SK-N-SH treated with all-trans-retinoic acid at 6 μM for 48 hours (cell line): ENCODE measurements around the gene EMP3.

Experiments used
- ARNTL ChIP-seq: fragments of 450-650 bp; formaldehyde crosslinking; IDR thresholded peaks from 2 replicates; pipeline ENCODE4 v1.5.0; 2020; ENCODE audit warnings: low read depth, mild to moderate bottlenecking, moderate library complexity, borderline replicate concordance
- BACH2 ChIP-seq: fragments of 250-450 bp; sonication (Bioruptor Pico); IDR thresholded peaks from 2 replicates; pipeline ENCODE4 v1.9.0; 2021; ENCODE audit warnings: mild to moderate bottlenecking, borderline replicate concordance
- CSRNP3 ChIP-seq: fragments of 250-450 bp; sonication (Bioruptor Pico); IDR thresholded peaks from 2 replicates; pipeline ENCODE4 v1.5.1; 2021; ENCODE audit warnings: mild to moderate bottlenecking, moderate library complexity
- ESRRG ChIP-seq: fragments of 250-450 bp; sonication (Bioruptor Pico); IDR thresholded peaks from 2 replicates; pipeline ENCODE4 v1.6.1; 2021; ENCODE audit warnings: mild to moderate bottlenecking
- OSR1 ChIP-seq: fragments of 250-450 bp; sonication (Bioruptor Pico); IDR thresholded peaks from 2 replicates; pipeline ENCODE4 v1.8.0; 2022; ENCODE audit warnings: moderate library complexity, mild to moderate bottlenecking, inconsistent platforms
- PATZ1 ChIP-seq: fragments of 250-450 bp; sonication (Bioruptor Pico); IDR thresholded peaks from 2 replicates; pipeline ENCODE4 v1.8.0; 2020; ENCODE audit warnings: mild to moderate bottlenecking, moderate library complexity, borderline replicate concordance
- RARB ChIP-seq: fragments of 250-450 bp; sonication (Bioruptor Pico); IDR thresholded peaks from 2 replicates; pipeline ENCODE4 v1.8.0; 2021; ENCODE audit warnings: mild to moderate bottlenecking, moderate library complexity
- TCF4 ChIP-seq: fragments of 250-450 bp; sonication (Bioruptor Pico); IDR thresholded peaks from 2 replicates; pipeline ENCODE4 v1.8.0; 2021; ENCODE audit warnings: mild to moderate bottlenecking, moderate library complexity, borderline replicate concordance
- TOX ChIP-seq: fragments of 250-450 bp; sonication (Bioruptor Pico); IDR thresholded peaks from 2 replicates; pipeline ENCODE4 v1.8.0; 2021; ENCODE audit warnings: mild to moderate bottlenecking, moderate library complexity, borderline replicate concordance
- ZC3H10 ChIP-seq: fragments of 250-450 bp; sonication (Bioruptor Pico); IDR thresholded peaks from 2 replicates; pipeline ENCODE4 v1.5.1; 2021; ENCODE audit warnings: mild to moderate bottlenecking, moderate library complexity
- ZFP3 ChIP-seq: fragments of 250-450 bp; sonication (Bioruptor Pico); IDR thresholded peaks from 2 replicates; pipeline ENCODE4 v1.5.0; 2020; ENCODE audit warnings: mild to moderate bottlenecking, moderate library complexity
- ZFP30 ChIP-seq: fragments of 450-650 bp; formaldehyde crosslinking; IDR thresholded peaks from 2 replicates; pipeline ENCODE4 v1.5.0; 2022; ENCODE audit warnings: mild to moderate bottlenecking, moderate library complexity
- ZNF565 ChIP-seq: fragments of 450-650 bp; formaldehyde crosslinking; conservative IDR thresholded peaks from 2 replicates; pipeline ENCODE4 v1.5.0; 2020; ENCODE audit warnings: low read depth, mild to moderate bottlenecking, moderate library complexity
- ZNF70 ChIP-seq: fragments of 450-650 bp; formaldehyde crosslinking; IDR thresholded peaks from 2 replicates; pipeline ENCODE4 v1.5.0; 2020; ENCODE audit warnings: mild to moderate bottlenecking, moderate library complexity

- no peak for TF ChIP-seq RARB (CRISPR knock-in tag)
- no peak for TF ChIP-seq ZC3H10 (CRISPR knock-in tag)
- no peak for TF ChIP-seq ZNF70 (CRISPR knock-in tag)
- no peak for TF ChIP-seq TOX
- TF ChIP-seq TCF4 (CRISPR knock-in tag): no peak
- TF ChIP-seq ARNTL: no peak
- no peak for TF ChIP-seq ESRRG (CRISPR knock-in tag)
- no peak for TF ChIP-seq PATZ1 (CRISPR knock-in tag)
- TF ChIP-seq BACH2 (CRISPR knock-in tag): no peak
- no peak for TF ChIP-seq ZFP3 (CRISPR knock-in tag)
- TF ChIP-seq CSRNP3: no peak
- no peak for TF ChIP-seq OSR1
- TF ChIP-seq ZFP30 (CRISPR knock-in tag): no peak
- no peak for TF ChIP-seq ZNF565 (CRISPR knock-in tag)
Observed at GRCh38 chr19:48303367-48303766, 22.0 kb upstream of the EMP3 start.
